GM18499 (cell line): Measurements from ENCODE around the gene OR13F1.
"Not testable (repeated sequence)": the region's sequence is repeated elsewhere in the genome, so short reads cannot be mapped to it uniquely, and the experiment has no call there.

Experiments used
- ATAC-seq: cut with Tn5 transposase; IDR thresholded peaks from one replicate; pipeline ENCODE4 v1.9.1; 2021; ENCODE audit warnings: moderate number of reproducible peaks; ENCODE audit not compliant: insufficient read depth, unreplicated experiment

OR13F1 gene

GRCh38 chr9:104503963-104504362, at the start of gene OR13F1:
TSS of gene OR13F1 (plus strand) at chr9:104504263. CDS start at chr9:104504263, 0 bp downstream.
- ATAC-seq = no peak

- no peak for ATAC-seq
Measured at GRCh38 chr9:104456831-104457230, 47.2 kb upstream of the OR13F1 start.

GRCh38 chr9:104463864-104464263, 40.2 kb upstream of the OR13F1 start:
- no peak for ATAC-seq

- ATAC-seq = no peak
Measured at GRCh38 chr9:104468261-104468660, 35.8 kb upstream of the OR13F1 start.

GRCh38 chr9:104482921-104483570, 21.0 kb upstream of the OR13F1 start:
- ATAC-seq = no peak

DNA sequence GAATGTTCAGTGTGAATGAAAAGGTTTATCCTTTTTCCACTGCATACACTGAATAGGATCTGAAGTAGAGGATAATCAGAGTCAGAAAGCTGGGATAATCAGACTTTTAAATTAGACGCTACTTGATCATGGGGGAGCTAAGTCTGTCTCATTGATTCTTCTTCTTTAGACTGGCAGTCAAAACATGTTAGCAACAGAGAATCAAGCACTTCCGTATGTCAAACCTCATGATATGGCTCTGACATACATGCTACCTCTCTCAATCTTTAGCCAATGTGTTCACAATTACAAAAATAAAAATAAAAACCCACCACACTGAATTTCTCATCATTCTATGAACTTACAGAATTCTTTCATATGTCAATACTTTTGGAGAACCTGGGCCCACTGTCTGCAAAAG, 19.0 kb upstream of the OR13F1 start:
- no peak for ATAC-seq

- no peak for ATAC-seq
Measured at GRCh38 chr9:104494808-104495207, 9.3 kb upstream of the OR13F1 start.

DNA sequence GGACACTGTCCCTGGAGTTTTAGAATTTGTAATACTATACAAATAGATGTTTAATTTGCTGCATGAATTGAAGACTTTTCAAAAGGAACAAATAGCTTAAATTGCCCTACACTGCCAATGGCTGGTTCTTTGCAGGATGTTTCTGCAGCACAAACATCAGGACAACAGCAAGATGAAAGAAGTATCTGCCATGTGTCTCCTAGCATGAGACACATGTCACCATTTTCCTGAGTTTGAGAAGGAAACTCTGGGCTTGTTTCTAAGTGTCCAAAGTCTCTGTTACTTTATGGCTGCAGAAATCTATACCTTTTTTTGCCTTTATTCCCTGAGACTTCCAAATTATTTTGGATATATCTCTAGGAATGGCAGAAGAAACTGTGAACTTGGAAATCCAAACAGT, 623 bp upstream of the OR13F1 start:
- no peak for ATAC-seq

GRCh38 chr9:104506565-104506964, 2.5 kb downstream of the OR13F1 start:
- ATAC-seq = no peak

DNA sequence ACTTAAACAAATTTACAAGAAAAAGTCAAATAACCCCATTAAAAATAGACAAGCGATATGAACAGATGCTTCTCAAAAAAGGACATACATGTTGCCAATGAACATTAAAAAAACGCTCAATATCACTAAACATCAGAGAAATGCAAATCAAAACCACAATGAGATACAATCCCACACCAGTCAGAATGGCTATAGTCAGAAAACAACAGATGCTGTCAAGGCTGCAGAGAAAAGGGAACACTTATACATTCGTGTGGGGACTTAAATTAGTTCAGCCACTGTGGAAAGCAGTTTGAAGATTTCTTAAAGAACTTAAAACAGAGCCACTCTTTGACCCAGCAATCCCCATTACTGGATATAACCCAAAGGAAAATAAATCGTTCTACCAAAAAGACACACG, 10.8 kb downstream of the OR13F1 start:
- no peak for ATAC-seq

- ATAC-seq = not testable (repeated sequence)
Measured at GRCh38 chr9:104520241-104520640, 16.2 kb downstream of the OR13F1 start.

GRCh38 chr9:104527109-104527508, 23.0 kb downstream of the OR13F1 start, which contains the start of gene OR13C4:
TSS of gene OR13C4 (minus strand) at chr9:104527209. CDS start at chr9:104527209, 0 bp downstream.
- ATAC-seq = no peak

DNA sequence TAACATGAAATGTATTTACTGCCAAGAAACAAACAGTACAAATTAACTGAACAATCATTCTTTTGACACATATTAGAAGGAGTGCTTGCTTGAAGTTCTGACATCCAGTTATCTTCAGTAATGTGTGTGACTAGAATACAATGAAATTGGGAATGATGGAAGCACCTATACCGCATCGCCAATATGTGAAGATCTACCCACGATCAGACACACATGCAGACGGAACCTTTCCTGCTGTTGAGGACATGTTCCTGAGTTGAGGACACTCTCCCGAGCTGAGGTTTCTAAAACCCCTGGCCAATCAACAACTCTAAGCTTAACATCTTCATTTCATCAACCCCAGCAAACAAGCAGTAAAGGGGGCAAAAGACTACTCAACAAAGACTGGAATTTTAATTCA, 32.7 kb downstream of the OR13F1 start, which contains the start of gene OR13C3:
OR13C3 (minus strand) TSS at position 101 of the 400 bp plus-strand sequence. CDS start 133 bp downstream, outside the sequence.
- no peak for ATAC-seq

DNA sequence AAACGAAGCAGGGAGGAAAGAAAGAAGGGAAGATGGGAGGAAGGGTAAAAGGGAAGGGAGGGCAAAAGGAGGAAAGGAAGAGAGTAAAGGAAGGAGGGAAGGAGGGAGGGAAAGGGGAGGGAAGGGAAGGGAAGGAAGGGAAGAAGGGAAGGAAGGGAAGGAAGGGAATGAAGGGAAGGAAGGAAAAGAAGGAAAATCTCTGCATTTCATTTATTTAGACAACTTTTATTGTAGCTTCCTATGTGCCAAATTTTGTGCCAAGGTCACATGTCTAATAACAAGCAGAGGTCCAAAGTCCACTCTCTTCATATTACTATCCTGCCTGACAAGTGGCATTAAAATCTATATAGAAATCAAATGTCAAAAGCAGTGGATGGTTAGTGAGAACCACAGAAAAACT, 35.2 kb downstream of the OR13F1 start:
- no peak for ATAC-seq

- no peak for ATAC-seq
Measured at GRCh38 chr9:104544644-104545043, 40.6 kb downstream of the OR13F1 start.

DNA sequence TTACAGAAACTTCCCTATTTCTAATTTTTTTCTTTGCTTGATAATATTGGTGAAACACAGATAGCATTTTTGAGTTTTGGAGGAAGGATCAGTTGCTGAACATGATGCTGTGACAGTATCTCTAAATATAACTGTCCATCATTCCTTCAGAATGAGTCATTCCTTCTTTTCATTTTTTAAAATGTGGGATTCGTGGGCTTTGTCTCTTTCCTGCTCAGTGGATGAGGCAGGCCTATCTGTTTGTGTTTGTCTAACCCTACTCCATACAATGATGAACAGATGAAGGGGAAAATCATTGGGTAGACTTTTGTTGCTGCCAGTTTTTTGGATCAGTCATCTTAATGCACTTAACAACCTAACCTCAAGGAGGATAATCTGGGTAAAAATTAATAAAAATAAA, 49.2 kb downstream of the OR13F1 start:
- no peak for ATAC-seq
